Motor neuron (in vitro differentiated cells): ENCODE results near the gene RGS6. TPM values are rescaled to one million over a fixed set of nuclear protein-coding genes. Genes with fewer than 3 reads are reported as not detected.
A peak's percentile ranks its signal among the peaks of the same experiment; 100 is the strongest.

Experiments used
- ATAC-seq, 8 experiments: fragments of 200-7000 bp; cut with Tn5 transposase; replicated peaks in 6 of 8; 2 replicates each; pipeline ENCODE4 v1.8.0; 2021; ENCODE audit warnings: mild to moderate bottlenecking in 8 of 8, moderate library complexity in 8 of 8
- H3K27ac ChIP-seq, 2 donors: fragments of 250-450 bp; sonication (Bioruptor Pico); 2 replicates each; pipeline ENCODE4 v1.9.0; 2021; ENCODE audit warnings: antibody characterized with exemption in 2 of 2, mild to moderate bottlenecking in 2 of 2, moderate library complexity in 1 of 2
- H3K4me1 ChIP-seq, 2 donors: fragments of 250-450 bp; sonication (Bioruptor Pico); replicated peaks in 1 of 2; 2 replicates each; pipeline ENCODE4 v1.6.1; 2021; ENCODE audit warnings: antibody characterized with exemption in 2 of 2, mild to moderate bottlenecking in 2 of 2, moderate library complexity in 1 of 2
- H3K4me3 ChIP-seq, 5 donors: fragments of 250-450 bp; sonication (Bioruptor Pico); 2 replicates each; pipeline ENCODE4 v1.9.0; 2021; ENCODE audit warnings: antibody characterized with exemption in 5 of 5, mild to moderate bottlenecking in 5 of 5, moderate library complexity in 4 of 5
- WGBS, 10 experiments: fragments of 450-650 bp; shearing (Covaris generic); methylation state at CpG; one replicate each; pipeline ENCODE4 v1.0.0; 2022; 5-methylcytosine and 5-hydroxymethylcytosine counted together
- in situ Hi-C, 9 experiments: fragments of 400-800 bp; cut with MboI; loops; one replicate each; pipeline ENCODE4 v1.15.0; 2021; ENCODE audit warnings: low sequenced_read_pairs in 9 of 9, low pct_unique_long_range_greater_than_20kb in 2 of 9; ENCODE audit not compliant: unreplicated experiment in 9 of 9
- total RNA-seq, 8 experiments: library from RNA; unstranded; fragments of 300-600 nt; gene quantifications; 2 replicates each; pipeline versions ENCODE4 v1.2.3 to v1.2.4, GENCODE V29; 2022

RGS6 gene
- total RNA-seq, 8 experiments from 2014 or later: 0.22 to 15.5 (median 1.3) TPM

GRCh38 chr14:72172049-72172448 is 239.8 kb downstream of the RGS6 start:
- Histone ChIP-seq H3K4me3 (no peak overlapping the region), H3K27ac (no peak overlapping the region), H3K4me1 (peaks cover 0 to 3% of the 10 kb centered on the region in 2 donors)
- ATAC-seq: peak in 2 of 8 experiments; percentile 48 to 66
- WGBS, 10 experiments: 5 to 100% (median 55%) methylated on average over 3 to 5 of the region's 5 CpGs; no CpG with 5 or more reads in 2 of the 10 experiments
- in situ Hi-C loops: no loop called here

- Histone ChIP-seq H3K27ac (no peak overlapping the region), H3K4me3 (no peak overlapping the region), H3K4me1 (peaks cover 0 to 3% of the 10 kb centered on the region in 2 donors)
- no peak for ATAC-seq
- whole genome bisulfite sequencing, 10 experiments: 0 to 100% (median 73%) methylated on average over 1 to 3 of the region's 3 CpGs; no CpG with 5 or more reads in 2 of the 10 experiments
- in situ Hi-C loops: no loop called here
Measured at GRCh38 chr14:72172597-72172996, 240.4 kb downstream of the RGS6 start.

GRCh38 chr14:72173038-72173720 is 240.9 kb downstream of the RGS6 start:
- in situ Hi-C loops: no loop called here
- ATAC-seq: no peak
- H3K4me3 ChIP-seq: no peak overlapping the region
- 0 to 89% (median 72%) methylated on average over 2 to 8 of the region's 11 CpGs; no CpG with 5 or more reads in 3 of the 10 experiments for WGBS, 10 experiments
- H3K4me1 ChIP-seq: peaks cover 0 to 3% of the 10 kb centered on the region in 2 donors
- no peak overlapping the region for H3K27ac ChIP-seq

GRCh38 chr14:72177251-72177650 is 245.0 kb downstream of the RGS6 start:
- ATAC-seq: no peak
- no peak overlapping the region for H3K4me3 ChIP-seq
- no peaks in the 10 kb centered on the region for H3K4me1 ChIP-seq
- whole genome bisulfite sequencing, 10 experiments: 0 to 100% (median 63%) methylated on average over 1 of the region's 1 CpG; no CpG with 5 or more reads in 2 of the 10 experiments
- in situ Hi-C loops: no loop called here
- H3K27ac ChIP-seq: no peak overlapping the region

- peaks cover 0 to 9% of the 10 kb centered on the region in 2 donors for H3K4me1 ChIP-seq
- ATAC-seq: no peak
- 0 to 100% (median 44%) methylated on average over 1 to 3 of the region's 3 CpGs; no CpG with 5 or more reads in 1 of the 10 experiments for WGBS, 10 experiments
- no peak overlapping the region for H3K4me3 ChIP-seq
- H3K27ac ChIP-seq: no peak overlapping the region
- in situ Hi-C loops: no loop called here
Measured at GRCh38 chr14:72178517-72178916, 246.3 kb downstream of the RGS6 start.

- no peak overlapping the region for H3K4me3 ChIP-seq
- peak in 1 of 8 experiments; percentile 66 for ATAC-seq
- H3K27ac ChIP-seq: no peak overlapping the region
- in situ Hi-C loops: no loop called here
- H3K4me1 ChIP-seq: peaks cover 14 to 34% of the 10 kb centered on the region in 2 donors
- WGBS, 10 experiments: 0 to 92% (median 58%) methylated on average over 2 to 4 of the region's 4 CpGs
Measured at GRCh38 chr14:72182708-72183432, 250.6 kb downstream of the RGS6 start.

GRCh38 chr14:72183631-72184030 is 251.4 kb downstream of the RGS6 start:
- 0 to 94% (median 27%) methylated on average over 1 to 2 of the region's 2 CpGs; no CpG with 5 or more reads in 2 of the 10 experiments for WGBS, 10 experiments
- no peak for ATAC-seq
- Histone ChIP-seq H3K4me3 (no peak overlapping the region), H3K4me1 (peaks cover 16 to 36% of the 10 kb centered on the region in 2 donors), H3K27ac (no peak overlapping the region)
- in situ Hi-C loops: no loop called here

- peaks cover 16 to 36% of the 10 kb centered on the region in 2 donors for H3K4me1 ChIP-seq
- in situ Hi-C loops: no loop called here
- no peak overlapping the region for H3K4me3 ChIP-seq
- no peak overlapping the region for H3K27ac ChIP-seq
- 0 to 34% (median 19%) methylated on average over 2 to 3 of the region's 3 CpGs; no CpG with 5 or more reads in 2 of the 10 experiments for WGBS, 10 experiments
- ATAC-seq: peak in 6 of 8 experiments; percentile 22 to 91 (median 79)
Measured at GRCh38 chr14:72186523-72186922, 254.3 kb downstream of the RGS6 start.

- H3K4me1 ChIP-seq: no peaks in the 10 kb centered on the region
- no peak overlapping the region for H3K27ac ChIP-seq
- 0 to 92% (median 61%) methylated on average over 1 to 4 of the region's 4 CpGs; no CpG with 5 or more reads in 1 of the 10 experiments for WGBS, 10 experiments
- in situ Hi-C loops: no loop called here
- ATAC-seq: no peak
- H3K4me3 ChIP-seq: no peak overlapping the region
Measured at GRCh38 chr14:72196237-72197015, 264.2 kb downstream of the RGS6 start.

GRCh38 chr14:72201645-72202044 is 269.4 kb downstream of the RGS6 start:
- in situ Hi-C loops: no loop called here
- ATAC-seq: no peak
- H3K4me3 ChIP-seq: no peak overlapping the region
- no peak overlapping the region for H3K27ac ChIP-seq
- H3K4me1 ChIP-seq: peaks cover 0 to 5% of the 10 kb centered on the region in 2 donors

GRCh38 chr14:72213424-72213823 is 281.2 kb downstream of the RGS6 start:
- ATAC-seq: peak in 2 of 8 experiments; percentile 54 to 65
- in situ Hi-C loops: no loop called here
- Histone ChIP-seq H3K27ac (no peak overlapping the region), H3K4me1 (peaks cover 2 to 7% of the 10 kb centered on the region in 2 donors), H3K4me3 (no peak overlapping the region)
- 21 to 100% (median 73%) methylated on average over 1 to 4 of the region's 4 CpGs for WGBS, 10 experiments

GRCh38 chr14:72215080-72215479 is 282.9 kb downstream of the RGS6 start:
- H3K4me3 ChIP-seq: no peak overlapping the region
- in situ Hi-C loops: no loop called here
- peaks cover 2 to 7% of the 10 kb centered on the region in 2 donors for H3K4me1 ChIP-seq
- 0 to 95% (median 66%) methylated on average over 1 to 2 of the region's 2 CpGs; no CpG with 5 or more reads in 1 of the 10 experiments for WGBS, 10 experiments
- no peak for ATAC-seq
- no peak overlapping the region for H3K27ac ChIP-seq

GRCh38 chr14:72217135-72217534 is 284.9 kb downstream of the RGS6 start:
- Histone ChIP-seq H3K4me3 (no peak overlapping the region), H3K27ac (no peak overlapping the region), H3K4me1 (peaks cover 2 to 7% of the 10 kb centered on the region in 2 donors)
- WGBS, 10 experiments: 0 to 100% (median 79%) methylated on average over 1 of the region's 1 CpG; no CpG with 5 or more reads in 2 of the 10 experiments
- peak in 2 of 8 experiments; percentile 33 to 66 for ATAC-seq
- in situ Hi-C loops: no loop called here
